Endodermal cell (in vitro differentiated cells): ENCODE measurements around the gene NACC2. TPM values are rescaled to one million over a fixed set of nuclear protein-coding genes. Genes with fewer than 3 reads are reported as not detected.
A peak's percentile ranks its signal among the peaks of the same experiment; 100 is the strongest.

Source experiments
- DNase-seq: peaks from one replicate; pipeline ENCODE4 v3.0.0-alpha.2; 2017
- H3K27ac ChIP-seq: 2 replicates; pipeline ENCODE4 v1.5.1; 2013; ENCODE audit warnings: mild to moderate bottlenecking, low read depth, low read length, moderate library complexity
- H3K27me3 ChIP-seq: 2 replicates; pipeline ENCODE4 v1.6.1; 2013; ENCODE audit warnings: mild to moderate bottlenecking, low read length, moderate library complexity; ENCODE audit not compliant: insufficient read depth, control insufficient read depth, poor library complexity, severe bottlenecking
- H3K36me3 ChIP-seq: 2 replicates; pipeline ENCODE4 v1.7.0; 2013; ENCODE audit warnings: mild to moderate bottlenecking, low read length, moderate library complexity; ENCODE audit not compliant: control insufficient read depth, insufficient read depth
- H3K4me1 ChIP-seq: one replicate; pipeline ENCODE4 v1.7.0; 2013; ENCODE audit warnings: low read length; ENCODE audit not compliant: control insufficient read depth, insufficient read depth
- H3K4me3 ChIP-seq: 2 replicates; pipeline ENCODE4 v1.5.1; 2013; ENCODE audit warnings: mild to moderate bottlenecking, low read length, moderate library complexity
- H3K9ac ChIP-seq: 2 replicates; pipeline ENCODE4 v1.6.1; 2013; ENCODE audit warnings: mild to moderate bottlenecking, low read length, moderate library complexity; ENCODE audit not compliant: poor library complexity, severe bottlenecking; ENCODE audit errors: extremely low read depth
- H3K9me3 ChIP-seq: 2 replicates; pipeline ENCODE4 v1.6.1; 2013; ENCODE audit warnings: mild to moderate bottlenecking, low read length, moderate library complexity; ENCODE audit not compliant: control insufficient read depth
- H3K27ac Mint-ChIP-seq: 2 replicates; pipeline ENCODE4 v1.8.0; 2020; ENCODE audit warnings: mixed read lengths
- H3K27me3 Mint-ChIP-seq: 2 replicates; pipeline ENCODE4 v1.8.0; 2021; ENCODE audit warnings: mild to moderate bottlenecking, mixed read lengths; ENCODE audit not compliant: insufficient read depth
- H3K36me3 Mint-ChIP-seq: 2 replicates; pipeline ENCODE4 v1.8.0; 2020; ENCODE audit warnings: low read depth, mixed read lengths
- H3K4me1 Mint-ChIP-seq: 2 replicates; pipeline ENCODE4 v1.8.0; 2020; ENCODE audit warnings: mixed read lengths
- H3K4me3 Mint-ChIP-seq: 2 replicates; pipeline ENCODE4 v1.8.0; 2020; ENCODE audit warnings: mild to moderate bottlenecking, moderate library complexity, mixed read lengths
- H3K9me3 Mint-ChIP-seq: 2 replicates; pipeline ENCODE4 v1.8.0; 2020; ENCODE audit warnings: mild to moderate bottlenecking, mixed read lengths
- WGBS, 2 experiments: methylation state at CpG; one replicate each; pipeline versions ENCODE4 v1.1.5 to v1.1.7; 2013; ENCODE audit warnings: missing lambda C conversion rate in 2 of 2, mixed read lengths in 1 of 2; ENCODE audit not compliant: insufficient coverage in 1 of 2, insufficient read length in 1 of 2; 5-methylcytosine and 5-hydroxymethylcytosine counted together
- total RNA-seq, 2 donors: library from RNA; stranded (reverse); fragmentation: NEBNext Ultra II Directional in 1 of 2; extraction: Animal tissue kit (Norgen Biotek cat#: 25700) in 1 of 2; gene quantifications; 2 replicates in 1 of 2; 3 replicates in 1 of 2; pipeline ENCODE4 v1.2.1, GENCODE V29; 2021
- TF ChIP-seq, protein P1 (sequence below): fragments of 200-600 bp; sonication (generic); conservative IDR thresholded peaks from 2 replicates; pipeline ENCODE4 v1.5.0; 2021; ENCODE audit warnings: antibody characterized with exemption, mild to moderate bottlenecking

NACC2 gene
- total RNA-seq, 2 donors from 2014 or later: 12.4 to 16.7 TPM

GRCh38 chr9:136056546-136057235 is 38.4 kb downstream of the NACC2 start:
- no peak overlapping the region for H3K27ac Mint-ChIP-seq
- H3K4me1 Mint-ChIP-seq: peaks cover 15% of the 10 kb centered on the region
- no peaks in the 10 kb centered on the region for H3K9me3 ChIP-seq
- peaks cover 6% of the 10 kb centered on the region for H3K4me1 ChIP-seq
- H3K27ac ChIP-seq: no peak overlapping the region
- TF ChIP-seq, protein P1, sequence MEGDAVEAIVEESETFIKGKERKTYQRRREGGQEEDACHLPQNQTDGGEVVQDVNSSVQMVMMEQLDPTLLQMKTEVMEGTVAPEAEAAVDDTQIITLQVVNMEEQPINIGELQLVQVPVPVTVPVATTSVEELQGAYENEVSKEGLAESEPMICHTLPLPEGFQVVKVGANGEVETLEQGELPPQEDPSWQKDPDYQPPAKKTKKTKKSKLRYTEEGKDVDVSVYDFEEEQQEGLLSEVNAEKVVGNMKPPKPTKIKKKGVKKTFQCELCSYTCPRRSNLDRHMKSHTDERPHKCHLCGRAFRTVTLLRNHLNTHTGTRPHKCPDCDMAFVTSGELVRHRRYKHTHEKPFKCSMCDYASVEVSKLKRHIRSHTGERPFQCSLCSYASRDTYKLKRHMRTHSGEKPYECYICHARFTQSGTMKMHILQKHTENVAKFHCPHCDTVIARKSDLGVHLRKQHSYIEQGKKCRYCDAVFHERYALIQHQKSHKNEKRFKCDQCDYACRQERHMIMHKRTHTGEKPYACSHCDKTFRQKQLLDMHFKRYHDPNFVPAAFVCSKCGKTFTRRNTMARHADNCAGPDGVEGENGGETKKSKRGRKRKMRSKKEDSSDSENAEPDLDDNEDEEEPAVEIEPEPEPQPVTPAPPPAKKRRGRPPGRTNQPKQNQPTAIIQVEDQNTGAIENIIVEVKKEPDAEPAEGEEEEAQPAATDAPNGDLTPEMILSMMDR: no peak
- 93 to 96% methylated on average over 8 to 25 of the region's 25 CpGs for WGBS, 2 experiments
- DNase-seq: no peak
- H3K36me3 Mint-ChIP-seq: no peaks in the 10 kb centered on the region
- H3K36me3 ChIP-seq: no peaks in the 10 kb centered on the region
- peaks cover 16% of the 10 kb centered on the region for H3K27me3 ChIP-seq
- peaks cover 11% of the 10 kb centered on the region for H3K27me3 Mint-ChIP-seq
- no peak overlapping the region for H3K9ac ChIP-seq
- H3K9me3 Mint-ChIP-seq: no peaks in the 10 kb centered on the region
- no peak overlapping the region for H3K4me3 Mint-ChIP-seq
- H3K4me3 ChIP-seq: no peak overlapping the region

GRCh38 chr9:136055715-136056545 is 39.2 kb downstream of the NACC2 start:
- DNase-seq: peak; percentile 73

More at GRCh38 chr9:136055715-136056545, 39.2 kb downstream of the NACC2 start:
- Histone ChIP-seq H3K4me3 (no peak overlapping the region), H3K9me3 (no peaks in the 10 kb centered on the region), H3K9ac (no peak overlapping the region), H3K4me1 (peaks cover 6% of the 10 kb centered on the region), H3K27me3 (peaks cover 21% of the 10 kb centered on the region), H3K27ac (no peak overlapping the region), H3K36me3 (no peaks in the 10 kb centered on the region)
- no peaks in the 10 kb centered on the region for H3K9me3 Mint-ChIP-seq
- no peak overlapping the region for H3K4me3 Mint-ChIP-seq
- peaks cover 15% of the 10 kb centered on the region for H3K4me1 Mint-ChIP-seq
- no peaks in the 10 kb centered on the region for H3K36me3 Mint-ChIP-seq
- 85 to 90% methylated on average over 19 to 30 of the region's 30 CpGs for WGBS, 2 experiments
- TF ChIP-seq, protein P1: peak; percentile 27
- H3K27me3 Mint-ChIP-seq: peaks cover 11% of the 10 kb centered on the region
- H3K27ac Mint-ChIP-seq: peak overlapping the region; percentile 48
